Measurements from ENCODE around the gene SMC4.

GRCh38 chr3:160378331-160379109, 20.9 kb upstream of the SMC4 start:
- no peak for TF ChIP-seq CTCF (IDR thresholded peaks at IDR 0.05)
- no peak for TF ChIP-seq POLR2A (IDR thresholded peaks at IDR 0.05)

Measured in heart left ventricle (tissue), 13 donors.